ENCODE measurements around the gene GAS2L1. TPM values are rescaled to one million over a fixed set of nuclear protein-coding genes. Genes with fewer than 3 reads are reported as not detected.

Gene GAS2L1
- polyA plus RNA-seq, 2 of the 4 experiments (the other 2 are of a cell fraction) = 7.6 to 17.2 TPM

DNA sequence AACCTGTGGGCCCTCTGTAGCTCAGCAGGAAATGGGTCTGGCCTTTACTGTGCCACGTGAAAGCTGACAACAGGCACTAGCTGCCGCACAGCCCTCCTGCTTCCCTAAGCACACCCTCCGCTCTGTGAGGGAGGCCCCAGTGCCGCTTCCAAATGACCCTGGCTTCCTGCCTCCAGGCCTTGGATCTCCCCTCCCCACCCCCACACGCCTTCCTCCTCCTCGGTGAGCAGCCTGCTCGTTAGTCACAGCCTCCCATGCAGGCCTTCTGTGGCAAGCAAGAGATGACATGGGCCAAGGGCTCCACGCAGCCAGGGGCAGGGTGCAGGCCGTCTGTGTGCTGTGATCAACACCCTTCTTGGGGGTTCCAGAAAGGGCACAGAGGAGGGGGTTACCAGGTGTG, 24.3 kb downstream of the GAS2L1 start (continued):
- TF ChIP-seq, protein P1, sequence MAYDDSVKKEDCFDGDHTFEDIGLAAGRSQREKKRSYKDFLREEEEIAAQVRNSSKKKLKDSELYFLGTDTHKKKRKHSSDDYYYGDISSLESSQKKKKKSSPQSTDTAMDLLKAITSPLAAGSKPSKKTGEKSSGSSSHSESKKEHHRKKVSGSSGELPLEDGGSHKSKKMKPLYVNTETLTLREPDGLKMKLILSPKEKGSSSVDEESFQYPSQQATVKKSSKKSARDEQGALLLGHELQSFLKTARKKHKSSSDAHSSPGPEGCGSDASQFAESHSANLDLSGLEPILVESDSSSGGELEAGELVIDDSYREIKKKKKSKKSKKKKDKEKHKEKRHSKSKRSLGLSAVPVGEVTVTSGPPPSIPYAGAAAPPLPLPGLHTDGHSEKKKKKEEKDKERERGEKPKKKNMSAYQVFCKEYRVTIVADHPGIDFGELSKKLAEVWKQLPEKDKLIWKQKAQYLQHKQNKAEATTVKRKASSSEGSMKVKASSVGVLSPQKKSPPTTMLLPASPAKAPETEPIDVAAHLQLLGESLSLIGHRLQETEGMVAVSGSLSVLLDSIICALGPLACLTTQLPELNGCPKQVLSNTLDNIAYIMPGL (CRISPR knock-in tag; IDR thresholded peaks at IDR 0.05; ENCODE audit: borderline replicate concordance) = no peak
- TF ChIP-seq, protein P2, sequence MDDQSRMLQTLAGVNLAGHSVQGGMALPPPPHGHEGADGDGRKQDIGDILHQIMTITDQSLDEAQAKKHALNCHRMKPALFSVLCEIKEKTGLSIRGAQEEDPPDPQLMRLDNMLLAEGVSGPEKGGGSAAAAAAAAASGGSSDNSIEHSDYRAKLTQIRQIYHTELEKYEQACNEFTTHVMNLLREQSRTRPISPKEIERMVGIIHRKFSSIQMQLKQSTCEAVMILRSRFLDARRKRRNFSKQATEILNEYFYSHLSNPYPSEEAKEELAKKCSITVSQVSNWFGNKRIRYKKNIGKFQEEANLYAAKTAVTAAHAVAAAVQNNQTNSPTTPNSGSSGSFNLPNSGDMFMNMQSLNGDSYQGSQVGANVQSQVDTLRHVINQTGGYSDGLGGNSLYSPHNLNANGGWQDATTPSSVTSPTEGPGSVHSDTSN (IDR thresholded peaks at IDR 0.05) = no peak

DNA sequence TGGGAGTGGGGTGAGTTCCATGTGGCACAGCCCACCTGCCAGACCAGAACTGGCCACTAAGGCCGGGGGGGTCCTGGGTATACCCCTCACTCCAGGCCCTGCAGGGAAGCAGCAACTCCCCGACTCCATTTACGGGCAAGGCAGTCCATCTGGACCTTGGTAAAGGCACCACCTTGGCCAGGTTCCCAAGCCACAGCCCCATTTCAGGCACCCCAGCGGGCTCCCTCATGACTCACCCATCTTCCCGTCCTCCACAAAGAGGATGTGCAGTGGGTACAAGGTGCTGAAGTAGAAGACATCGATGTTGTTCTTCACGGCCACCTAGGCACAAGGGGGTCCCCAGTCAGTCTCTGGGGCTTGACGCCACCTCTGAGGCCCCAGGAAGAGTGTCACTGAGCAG, 24.8 kb downstream of the GAS2L1 start:
- Histone ChIP-seq H3K4me2 (no peak overlapping the region), H3K27ac (no peak overlapping the region), H3K4me1 (peaks cover 5% of the 10 kb centered on the region; the same call in 2 of the 3 replicates), H3K4me3 (no peak overlapping the region), H3K9me3 (no peaks in the 10 kb centered on the region)
- POLR2A ChIA-PET = no interaction called here
- no peak for ATAC-seq
- TF ChIP-seq, protein P1 (CRISPR knock-in tag; IDR thresholded peaks at IDR 0.05; ENCODE audit: borderline replicate concordance) = no peak
- TF ChIP-seq NFE2L2 (conservative IDR thresholded peaks at IDR 0.05; ENCODE audit: low read length) (no peak), RCOR1 (IDR thresholded peaks at IDR 0.05; ENCODE audit: low read depth, low read length) (no peak)
- 80% methylated on average over 3 of the region's 8 CpGs for WGBS (ENCODE audit: missing lambda C conversion rate)
- no peak for FAIRE-seq
- no peak for DNase-seq (ENCODE audit: low read depth in 1 of 2, low spot score in 1 of 2)
- CTCF ChIA-PET = interaction anchor here (1.4 kb wide), 1 partner anchor 28 kb away, joined by 5 read pairs; no protein-coding TSS in a partner anchor

DNA sequence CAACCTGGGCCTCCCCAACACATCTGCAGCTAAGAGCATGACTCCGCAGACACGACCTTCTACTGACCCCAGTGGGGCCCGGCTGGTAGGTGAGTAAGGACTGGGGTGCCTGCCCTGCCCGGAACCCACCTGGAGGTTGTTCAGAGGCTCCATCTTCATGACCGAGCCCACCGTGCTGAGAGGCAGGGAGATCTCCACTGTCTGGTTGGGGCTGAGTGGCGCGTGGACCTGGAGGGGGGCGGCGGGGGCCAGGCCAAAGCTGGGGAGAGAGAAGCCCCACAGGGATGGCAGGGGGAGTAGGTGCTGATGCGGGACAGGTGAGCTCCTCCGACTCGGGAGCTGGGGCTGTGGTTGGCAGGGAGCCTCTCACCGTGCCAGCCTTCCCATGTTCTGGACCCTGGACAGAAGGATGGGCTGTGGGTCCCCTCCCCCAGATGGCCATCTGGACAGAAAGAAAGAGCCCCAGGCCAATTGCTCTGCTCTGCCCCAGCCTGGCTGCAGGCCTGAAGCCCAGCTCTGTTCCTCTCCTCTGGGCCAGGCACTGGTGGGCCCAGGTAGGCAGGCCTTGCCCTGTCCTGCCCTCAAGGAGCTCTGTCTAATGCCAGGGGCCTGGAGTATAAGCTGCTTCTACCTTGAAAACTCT, 25.3 kb downstream of the GAS2L1 start:
- TF ChIP-seq RARB (CRISPR knock-in tag; IDR thresholded peaks at IDR 0.05) (no peak), FOSB (CRISPR knock-in tag; IDR thresholded peaks at IDR 0.05) (no peak)
- TF ChIP-seq, protein P1 (CRISPR knock-in tag; IDR thresholded peaks at IDR 0.05; ENCODE audit: borderline replicate concordance) = no peak
- ChIA-PET CTCF (interaction anchor here (1.0 kb wide), 1 partner anchor 28 kb away, joined by 3 read pairs; no protein-coding TSS in a partner anchor), POLR2A (no interaction called here)
- 89% methylated on average over 4 of the region's 14 CpGs for WGBS (ENCODE audit: missing lambda C conversion rate)
- Histone ChIP-seq H3K4me3 (no peak overlapping the region), H3K27ac (no peak overlapping the region), H3K4me1 (peaks cover 5% of the 10 kb centered on the region; the same call in 2 of the 3 replicates), H3K4me2 (no peak overlapping the region), H3K9me3 (no peaks in the 10 kb centered on the region)
- DNase-seq (ENCODE audit: low read depth in 1 of 2, low spot score in 1 of 2) (no peak), ATAC-seq (no peak), FAIRE-seq (no peak)

DNA sequence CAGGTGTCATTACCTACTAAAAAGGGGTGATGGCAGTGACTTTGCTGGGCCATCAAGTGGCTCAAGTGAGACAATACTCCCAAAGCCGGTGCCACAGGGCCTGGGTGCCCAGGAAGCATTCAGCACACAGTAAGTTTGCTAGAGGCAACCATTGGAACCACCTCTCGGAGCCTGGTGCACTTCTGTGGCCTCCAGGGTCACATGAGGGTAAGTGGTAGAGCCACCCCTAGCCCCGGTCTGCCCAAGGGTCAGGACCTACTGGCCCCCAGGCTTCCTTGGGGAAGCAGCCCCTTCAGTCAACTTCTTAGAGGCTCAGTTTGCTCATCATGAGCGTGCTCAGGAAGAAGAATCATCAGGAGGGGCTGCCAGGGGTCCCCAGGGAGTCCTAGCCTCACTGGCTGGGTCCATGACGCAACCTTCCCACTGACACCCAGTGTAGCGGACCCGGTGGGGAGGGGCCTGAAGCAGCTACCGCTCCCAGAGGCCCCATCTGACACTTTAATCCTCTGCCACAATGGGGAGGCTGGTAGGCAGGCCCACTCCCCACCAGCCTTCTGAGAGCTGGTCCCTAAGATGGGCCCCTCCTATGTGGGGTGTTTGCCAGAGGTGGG, 26.5 kb downstream of the GAS2L1 start:
- Histone ChIP-seq H3K4me1 (peaks cover 5% of the 10 kb centered on the region; the same call in 2 of the 3 replicates), H3K9me3 (no peaks in the 10 kb centered on the region), H3K27ac (no peak overlapping the region), H3K4me3 (no peak overlapping the region), H3K4me2 (no peak overlapping the region)
- DNase-seq (ENCODE audit: low read depth in 1 of 2, low spot score in 1 of 2) = no peak
- 91% methylated on average over 6 of the region's 8 CpGs for WGBS (ENCODE audit: missing lambda C conversion rate)
- ATAC-seq = no peak
- no peak for FAIRE-seq
- POLR2A ChIA-PET = no interaction called here
- CTCF ChIA-PET = interaction anchor here (1.8 kb wide), 1 partner anchor 26 kb away, joined by 3 read pairs; no protein-coding TSS in a partner anchor
- no peak for TF ChIP-seq TP53 (CRISPR knock-in tag; IDR thresholded peaks at IDR 0.05)

All from A549 (cell line).